ENCODE results near the gene ARFIP1. TPM values are rescaled to one million over a fixed set of nuclear protein-coding genes. Genes with fewer than 3 reads are reported as not detected.

The ARFIP1 gene, protein sequence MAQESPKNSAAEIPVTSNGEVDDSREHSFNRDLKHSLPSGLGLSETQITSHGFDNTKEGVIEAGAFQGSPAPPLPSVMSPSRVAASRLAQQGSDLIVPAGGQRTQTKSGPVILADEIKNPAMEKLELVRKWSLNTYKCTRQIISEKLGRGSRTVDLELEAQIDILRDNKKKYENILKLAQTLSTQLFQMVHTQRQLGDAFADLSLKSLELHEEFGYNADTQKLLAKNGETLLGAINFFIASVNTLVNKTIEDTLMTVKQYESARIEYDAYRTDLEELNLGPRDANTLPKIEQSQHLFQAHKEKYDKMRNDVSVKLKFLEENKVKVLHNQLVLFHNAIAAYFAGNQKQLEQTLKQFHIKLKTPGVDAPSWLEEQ
- 10 to 100 TPM; 27.3 to 44.0 (median 39.2) TPM for total RNA-seq

- Histone ChIP-seq H3K4me1 (peaks cover 0 to 56% (median 15%) of the 10 kb centered on the region in 4 donors), H3K27me3 (no peaks in the 10 kb centered on the region), H3K36me3 (no peaks in the 10 kb centered on the region), H3K4me3 (peak within 1 kb of the TSS; percentile 53 to 81 (median 66)), H3K27ac (peak within 1 kb of the TSS; percentile 80 to 97 (median 92)), H3K9me3 (no peaks in the 10 kb centered on the region)
- TF ChIP-seq POLR2A (IDR thresholded peaks at IDR 0.05): peak; percentile 10 to 77
- peak; percentile 96 to 99 for TF ChIP-seq EP300 (IDR thresholded peaks at IDR 0.05)
- TF ChIP-seq CTCF (IDR thresholded peaks at IDR 0.05): peak in 4 of 5 experiments; percentile 9 to 26 (median 15)
- 0 to 1% methylated on average over 42 to 45 of the region's 55 CpGs for WGBS, 2 donors
- DNase-seq (ENCODE audit: low spot score in 2 of 2): peak; percentile 93
Measured at GRCh38 chr4:152779513-152780266, at the start of gene ARFIP1, which contains the start of gene TIGD4. Gene ARFIP1 (plus strand): TSS chr4:152779954. CDS start chr4:152829634, 49,680 bp downstream. Gene TIGD4 (minus strand): TSS chr4:152779730. CDS start chr4:152771004, 8,726 bp downstream.

DNA sequence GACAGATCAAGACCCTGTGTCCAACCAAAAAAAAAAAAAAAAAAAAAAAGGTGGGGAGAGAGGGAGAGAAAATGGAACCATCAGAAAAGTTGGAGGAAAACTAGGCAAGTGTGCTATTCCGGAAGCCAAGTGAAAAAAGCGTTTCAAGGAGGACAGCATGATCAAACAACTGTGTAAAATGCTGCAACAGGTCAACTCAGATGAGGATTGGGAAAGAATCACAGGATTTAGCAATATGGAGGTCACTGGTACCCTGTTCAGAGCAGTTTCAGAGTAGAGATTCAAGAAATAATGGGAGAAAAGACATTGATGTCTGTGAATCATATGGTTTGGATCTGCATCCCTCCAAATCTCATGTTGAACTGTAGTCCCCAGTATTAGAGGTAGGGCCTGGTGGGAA, 47.8 kb upstream of the ARFIP1 start:
- 93 to 97% methylated on average over 2 of the region's 2 CpGs for WGBS, 2 donors
- no peak for TF ChIP-seq CTCF (IDR thresholded peaks at IDR 0.05)
- no peak for TF ChIP-seq POLR2A (IDR thresholded peaks at IDR 0.05)
- no peak for TF ChIP-seq EP300 (IDR thresholded peaks at IDR 0.05)

GRCh38 chr4:152734015-152734698, 45.6 kb upstream of the ARFIP1 start:
- no peak overlapping the region for H3K4me3 ChIP-seq
- WGBS, 2 donors: 76 to 78% methylated on average over 5 of the region's 5 CpGs
- H3K9me3 ChIP-seq: no peaks in the 10 kb centered on the region
- DNase-seq (ENCODE audit: low spot score in 2 of 2): no peak
- H3K4me1 ChIP-seq: peaks cover 0 to 3% (median 0%) of the 10 kb centered on the region in 4 donors
- no peaks in the 10 kb centered on the region for H3K36me3 ChIP-seq
- no peak for TF ChIP-seq CTCF (IDR thresholded peaks at IDR 0.05)
- TF ChIP-seq EP300 (IDR thresholded peaks at IDR 0.05): no peak
- no peak for TF ChIP-seq POLR2A (IDR thresholded peaks at IDR 0.05)
- no peaks in the 10 kb centered on the region for H3K27me3 ChIP-seq
- no peak overlapping the region for H3K27ac ChIP-seq

More for the DNA sequence above, 47.8 kb upstream of the ARFIP1 start:
- Histone ChIP-seq H3K9me3 (no peaks in the 10 kb centered on the region), H3K27me3 (no peaks in the 10 kb centered on the region), H3K27ac (no peak overlapping the region), H3K4me3 (no peak overlapping the region), H3K36me3 (no peaks in the 10 kb centered on the region), H3K4me1 (peaks cover 0 to 3% (median 0%) of the 10 kb centered on the region in 4 donors)
- no peak for DNase-seq (ENCODE audit: low spot score in 2 of 2)

DNA sequence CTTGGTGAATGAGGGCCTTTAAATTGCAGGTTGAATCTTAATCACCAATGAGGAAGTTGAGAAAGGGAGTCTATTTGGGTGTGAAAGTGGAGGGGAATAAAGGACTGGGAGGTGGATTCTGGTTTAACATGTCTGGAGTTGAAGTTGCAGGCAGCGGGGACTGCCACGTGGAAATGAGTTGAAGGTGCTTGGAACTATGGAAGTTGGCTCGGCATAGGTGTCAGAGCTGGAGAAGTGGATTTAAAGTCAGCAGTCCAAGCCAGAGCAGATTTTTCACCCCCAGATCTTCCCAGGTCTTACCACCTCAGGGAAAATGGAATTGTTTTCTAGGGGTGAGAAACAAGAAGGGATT, 45.1 kb upstream of the ARFIP1 start:
- Histone ChIP-seq H3K36me3 (no peaks in the 10 kb centered on the region), H3K27ac (no peak overlapping the region), H3K27me3 (no peaks in the 10 kb centered on the region), H3K4me3 (no peak overlapping the region), H3K4me1 (peaks cover 0 to 3% (median 0%) of the 10 kb centered on the region in 4 donors), H3K9me3 (no peaks in the 10 kb centered on the region)
- 73 to 82% methylated on average over 3 of the region's 3 CpGs for WGBS, 2 donors
- no peak for DNase-seq (ENCODE audit: low spot score in 2 of 2)
- no peak for TF ChIP-seq CTCF (IDR thresholded peaks at IDR 0.05)
- TF ChIP-seq EP300 (IDR thresholded peaks at IDR 0.05): no peak
- TF ChIP-seq POLR2A (IDR thresholded peaks at IDR 0.05): no peak
